H9 (cell line): Measurements from ENCODE around the gene PMCH. TPM values are rescaled to one million over a fixed set of nuclear protein-coding genes. Genes with fewer than 3 reads are reported as not detected.

Source experiments
- DNase-seq: peaks from one replicate; pipeline ENCODE4 v3.0.0-alpha.2; 2017
- H2AFZ ChIP-seq: one replicate; pipeline ENCODE4 v1.6.1; 2013; ENCODE audit warnings: mild to moderate bottlenecking, low read length, control low read depth, moderate library complexity
- H2AK5ac ChIP-seq: 2 replicates; pipeline ENCODE4 v1.6.1; 2013; ENCODE audit warnings: low read length, control low read depth, mixed read lengths; ENCODE audit not compliant: insufficient read length
- H2BK120ac ChIP-seq: one replicate; pipeline ENCODE4 v1.6.1; 2013; ENCODE audit warnings: low read depth, mild to moderate bottlenecking, low read length, control low read depth, inconsistent platforms; ENCODE audit not compliant: poor library complexity, severe bottlenecking
- H2BK12ac ChIP-seq: 2 replicates; pipeline ENCODE4 v1.6.1; 2013; ENCODE audit warnings: low read length, control low read depth, mixed read lengths, low read depth; ENCODE audit not compliant: insufficient read length
- H2BK15ac ChIP-seq: 2 replicates; pipeline ENCODE4 v1.6.1; 2013; ENCODE audit warnings: low read depth, low read length, control low read depth
- H2BK20ac ChIP-seq: one replicate; pipeline ENCODE4 v1.6.1; 2013; ENCODE audit warnings: low read depth, mild to moderate bottlenecking, low read length, control low read depth, inconsistent platforms; ENCODE audit not compliant: poor library complexity, severe bottlenecking
- H2BK5ac ChIP-seq: 2 replicates; pipeline ENCODE4 v1.6.1; 2013; ENCODE audit warnings: low read length, control low read depth, mixed read lengths; ENCODE audit not compliant: insufficient read length
- H3K14ac ChIP-seq: 2 replicates; pipeline ENCODE4 v1.6.1; 2013; ENCODE audit warnings: low read length, control low read depth; ENCODE audit not compliant: insufficient read depth
- H3K18ac ChIP-seq: 2 replicates; pipeline ENCODE4 v1.6.1; 2013; ENCODE audit warnings: low read depth, mild to moderate bottlenecking, mixed read lengths, low read length, control low read depth; ENCODE audit not compliant: insufficient read length
- H3K23ac ChIP-seq: 2 replicates; pipeline ENCODE4 v1.6.1; 2013; ENCODE audit warnings: low read length, control low read depth, mixed read lengths, low read depth; ENCODE audit not compliant: insufficient read length
- H3K23me2 ChIP-seq: 2 replicates; pipeline ENCODE4 v1.6.1; 2013; ENCODE audit warnings: low read depth, mild to moderate bottlenecking, mixed read lengths, low read length, control low read depth; ENCODE audit not compliant: insufficient read length, poor library complexity, severe bottlenecking
- H3K27ac ChIP-seq: 2 replicates; pipeline ENCODE4 v1.5.1; 2013; ENCODE audit warnings: low read length, control low read depth, mixed read lengths, low read depth; ENCODE audit not compliant: insufficient read length
- H3K27me3 ChIP-seq: 2 replicates; pipeline ENCODE4 v1.6.1; 2013; ENCODE audit warnings: low read length, control low read depth, inconsistent platforms; ENCODE audit not compliant: insufficient read depth
- H3K4ac ChIP-seq: 2 replicates; pipeline ENCODE4 v1.6.1; 2013; ENCODE audit warnings: low read depth, mild to moderate bottlenecking, control low read depth, inconsistent platforms, low read length, moderate library complexity
- H3K4me1 ChIP-seq: 2 replicates; pipeline ENCODE4 v1.6.1; 2013; ENCODE audit warnings: low read length, control low read depth, inconsistent platforms; ENCODE audit not compliant: insufficient read depth
- H3K4me2 ChIP-seq: 2 replicates; pipeline ENCODE4 v1.6.1; 2013; ENCODE audit warnings: low read length, control low read depth, mixed read lengths; ENCODE audit not compliant: insufficient read length, insufficient read depth
- H3K56ac ChIP-seq: 2 replicates; pipeline ENCODE4 v1.6.1; 2013; ENCODE audit warnings: low read depth, mild to moderate bottlenecking, mixed read lengths, low read length, control low read depth; ENCODE audit not compliant: insufficient read length
- H3K79me1 ChIP-seq: 2 replicates; pipeline ENCODE4 v1.6.1; 2013; ENCODE audit warnings: low read depth, mild to moderate bottlenecking, moderate library complexity, low read length, control low read depth, inconsistent platforms; ENCODE audit not compliant: insufficient read depth, poor library complexity, severe bottlenecking
- H3K79me2 ChIP-seq: 2 replicates; pipeline ENCODE4 v1.6.1; 2013; ENCODE audit warnings: low read length, control low read depth, inconsistent platforms; ENCODE audit not compliant: insufficient read depth
- H3K9ac ChIP-seq: 2 replicates; pipeline ENCODE4 v1.6.1; 2013; ENCODE audit warnings: low read length, control low read depth, mixed read lengths; ENCODE audit not compliant: insufficient read length; ENCODE audit errors: extremely low read depth
- H3K9me3 ChIP-seq: one replicate; pipeline ENCODE4 v1.6.1; 2013; ENCODE audit warnings: low read depth, low read length, inconsistent platforms; ENCODE audit not compliant: control insufficient read depth
- H3T11ph ChIP-seq: one replicate; pipeline ENCODE4 v1.6.1; 2013; ENCODE audit warnings: mild to moderate bottlenecking, low read length, control low read depth, inconsistent platforms
- H4K20me1 ChIP-seq: one replicate; pipeline ENCODE4 v1.6.1; 2013; ENCODE audit not compliant: control insufficient read depth, insufficient read length, insufficient read depth
- H4K5ac ChIP-seq: 2 replicates; pipeline ENCODE4 v1.6.1; 2013; ENCODE audit warnings: low read depth, mild to moderate bottlenecking, mixed read lengths, low read length, control low read depth; ENCODE audit not compliant: insufficient read length
- H4K8ac ChIP-seq: replicated peaks from 2 replicates; pipeline ENCODE4 v1.6.1; 2013; ENCODE audit warnings: low read length, control low read depth, mixed read lengths, low read depth; ENCODE audit not compliant: insufficient read length
- H4K91ac ChIP-seq: 2 replicates; pipeline ENCODE4 v1.6.1; 2013; ENCODE audit warnings: low read depth, mild to moderate bottlenecking, moderate library complexity, mixed read lengths, low read length, control low read depth; ENCODE audit not compliant: insufficient read length
- H3K27ac Mint-ChIP-seq, 3 experiments: 2 replicates in 2 of 3; 3 replicates in 1 of 3; pipeline ENCODE4 v1.8.0; 2020 to 2021; ENCODE audit warnings: mixed read lengths in 3 of 3, mild to moderate bottlenecking in 1 of 3, moderate library complexity in 1 of 3
- H3K27me3 Mint-ChIP-seq: 2 replicates; pipeline ENCODE4 v1.8.0; 2021; ENCODE audit warnings: low read depth, mild to moderate bottlenecking, moderate library complexity, mixed read lengths
- H3K36me3 Mint-ChIP-seq, 3 experiments: 2 replicates in 2 of 3; 3 replicates in 1 of 3; pipeline ENCODE4 v1.8.0; 2020 to 2021; ENCODE audit warnings: low read depth in 3 of 3, mixed read lengths in 3 of 3; ENCODE audit not compliant: insufficient read depth in 1 of 3
- H3K4me1 Mint-ChIP-seq, 2 experiments: 2 replicates each; pipeline ENCODE4 v1.8.0; 2020; ENCODE audit warnings: mixed read lengths in 2 of 2
- H3K4me3 Mint-ChIP-seq, 2 experiments: 2 replicates in 1 of 2; 3 replicates in 1 of 2; pipeline ENCODE4 v1.8.0; 2020 to 2021; ENCODE audit warnings: mild to moderate bottlenecking in 2 of 2, mixed read lengths in 2 of 2, moderate library complexity in 1 of 2
- H3K9me3 Mint-ChIP-seq, 2 experiments: 2 replicates in 1 of 2; 3 replicates in 1 of 2; pipeline ENCODE4 v1.8.0; 2020; ENCODE audit warnings: mild to moderate bottlenecking in 2 of 2, mixed read lengths in 2 of 2, moderate library complexity in 1 of 2
- CTCF ChIP-seq: fragments of 200-600 bp; sonication (generic); conservative IDR thresholded peaks from 3 replicates; pipeline ENCODE4 v1.8.0; 2021; ENCODE audit warnings: antibody characterized with exemption, mild to moderate bottlenecking
- WGBS: extraction: QIAGEN DNeasy Blood & Tissue Kit; methylation state at CpG from one replicate; pipeline ENCODE4 v1.1.7; 2013; ENCODE audit warnings: missing lambda C conversion rate, low lambda C conversion rate, mixed read lengths; ENCODE audit not compliant: insufficient read length; ENCODE audit errors: extremely low coverage; 5-methylcytosine and 5-hydroxymethylcytosine counted together
- total RNA-seq: library from RNA; stranded (reverse); gene quantifications from 2 replicates; pipeline ENCODE4 v1.2.1, GENCODE V29; 2021

PMCH gene
- total RNA-seq, 1 experiment from 2014 or later, result not detected

- Mint-ChIP-seq H3K27ac (no peak overlapping the region), H3K27me3 (no peaks in the 10 kb centered on the region), H3K9me3 (peaks cover 3 to 6% of the 10 kb centered on the region in 2 experiments; a peak in 2 of 5 replicates), H3K36me3 (peaks cover 25 to 41% (median 40%) of the 10 kb centered on the region in 3 experiments), H3K4me1 (no peaks in the 10 kb centered on the region), H3K4me3 (no peak overlapping the region)
- Histone ChIP-seq H2BK120ac (no peak overlapping the region), H3K4ac (no peak overlapping the region), H2BK5ac (no peak overlapping the region), H2AK5ac (no peak overlapping the region), H2BK15ac (no peak overlapping the region), H3K79me2 (no peaks in the 10 kb centered on the region), H4K5ac (no peak overlapping the region), H4K8ac (no peak overlapping the region), H3K56ac (no peak overlapping the region), H3K9me3 (no peaks in the 10 kb centered on the region), H3K18ac (no peak overlapping the region), H4K20me1 (no peaks in the 10 kb centered on the region), H2BK12ac (no peak overlapping the region), H3K27ac (no peak overlapping the region), H3K23me2 (no peaks in the 10 kb centered on the region), H3T11ph (no peak overlapping the region), H3K4me2 (no peak overlapping the region), H3K9ac (no peak overlapping the region), H2AFZ (no peak overlapping the region), H3K14ac (no peak overlapping the region), H4K91ac (no peak overlapping the region), H3K4me1 (no peaks in the 10 kb centered on the region), H3K23ac (no peak overlapping the region), H3K79me1 (no peaks in the 10 kb centered on the region), H3K27me3 (no peaks in the 10 kb centered on the region), H2BK20ac (no peak overlapping the region)
- WGBS, result no CpG with 5 or more reads among the region's 4 CpGs
- DNase-seq, result no peak
- no peak for TF ChIP-seq CTCF
Observed at GRCh38 chr12:102202556-102202955, 4.9 kb upstream of the PMCH start.
